ENCODE data around the gene SLC35F6.

The SLC35F6 gene

GRCh38 chr2:26739514-26739913 is 24.6 kb upstream of the SLC35F6 start:
- no peak for DNase-seq (ENCODE audit: low read depth)
- H3K4me3 ChIP-seq (ENCODE audit: low read depth, low read length), result no peak overlapping the region
- no peak for TF ChIP-seq CTCF (IDR thresholded peaks at IDR 0.05; ENCODE audit: control insufficient read depth, extremely low read depth, insufficient read depth)

GRCh38 chr2:26740346-26740745 is 23.7 kb upstream of the SLC35F6 start:
- DNase-seq (ENCODE audit: low read depth), result no peak
- no peak overlapping the region for H3K4me3 ChIP-seq (ENCODE audit: low read depth, low read length)
- no peak for TF ChIP-seq CTCF (IDR thresholded peaks at IDR 0.05; ENCODE audit: control insufficient read depth, extremely low read depth, insufficient read depth)

- no peak for DNase-seq (ENCODE audit: low read depth)
- TF ChIP-seq CTCF (IDR thresholded peaks at IDR 0.05; ENCODE audit: control insufficient read depth, extremely low read depth, insufficient read depth), result no peak
- no peak overlapping the region for H3K4me3 ChIP-seq (ENCODE audit: low read depth, low read length)
These were observed 23.2 kb upstream of the SLC35F6 start for GRCh38 chr2:26740890-26741302.

GRCh38 chr2:26742048-26742770 is 21.9 kb upstream of the SLC35F6 start:
- no peak overlapping the region for H3K4me3 ChIP-seq (ENCODE audit: low read depth, low read length)

GRCh38 chr2:26743852-26744251 is 20.2 kb upstream of the SLC35F6 start:
- no peak for TF ChIP-seq CTCF (IDR thresholded peaks at IDR 0.05; ENCODE audit: control insufficient read depth, extremely low read depth, insufficient read depth)
- H3K4me3 ChIP-seq (ENCODE audit: low read depth, low read length), result no peak overlapping the region
- no peak for DNase-seq (ENCODE audit: low read depth)

More at GRCh38 chr2:26742048-26742770, 21.9 kb upstream of the SLC35F6 start:
- no peak for DNase-seq (ENCODE audit: low read depth)
- TF ChIP-seq CTCF (IDR thresholded peaks at IDR 0.05; ENCODE audit: control insufficient read depth, extremely low read depth, insufficient read depth), result no peak

GRCh38 chr2:26744953-26745352 is 19.1 kb upstream of the SLC35F6 start:
- H3K4me3 ChIP-seq (ENCODE audit: low read depth, low read length), result no peak overlapping the region
- DNase-seq (ENCODE audit: low read depth), result no peak
- TF ChIP-seq CTCF (IDR thresholded peaks at IDR 0.05; ENCODE audit: control insufficient read depth, extremely low read depth, insufficient read depth), result no peak

Measured in LNCaP clone FGC (cell line).